IMR-90 (cell line): ENCODE results near the gene GJA4. TPM values are rescaled to one million over a fixed set of nuclear protein-coding genes. Genes with fewer than 3 reads are reported as not detected.

Source experiments
- ATAC-seq: fragments of 200-7000 bp; cut with Tn5 transposase; 2 replicates; pipeline ENCODE4 v1.9.1; 2020; ENCODE audit warnings: low read depth, mild to moderate bottlenecking, moderate library complexity
- BruUV-seq: library from RNA; stranded (reverse); fragments of 400-500 nt; replicated peaks from 2 replicates; lab custom pipeline; 2021; lab: Mats Ljungman, UMichigan
- CTCF ChIA-PET: fragments of 300-600 bp; formaldehyde crosslinking; extraction: SDS; loops from one replicate; lab custom pipeline; 2021; ENCODE audit warnings: antibody characterized with exemption; lab: Yijun Ruan, JAX
- POLR2A ChIA-PET: fragments of 300-600 bp; sonication (Branson Sonifier 250); formaldehyde crosslinking; loops from one replicate; lab custom pipeline; 2022; ENCODE audit warnings: antibody characterized with exemption; ENCODE audit not compliant: unreplicated experiment; lab: Charles Lee
- DNase-seq: peaks from one replicate; pipeline ENCODE4 v3.0.0; 2013
- H2AFZ ChIP-seq: replicated peaks from 2 replicates; pipeline ENCODE3; 2013; ENCODE audit warnings: low read length, mild to moderate bottlenecking; ENCODE audit not compliant: poor library complexity
- H2AK5ac ChIP-seq: 2 replicates; pipeline ENCODE4 v1.6.1; 2013; ENCODE audit warnings: low read depth, low read length, inconsistent platforms
- H2AK9ac ChIP-seq: replicated peaks from 2 replicates; pipeline ENCODE3; 2013; ENCODE audit warnings: mild to moderate bottlenecking, low read depth, low read length, moderate library complexity; ENCODE audit not compliant: poor library complexity
- H2BK120ac ChIP-seq: 2 replicates; pipeline ENCODE4 v1.6.1; 2013; ENCODE audit warnings: low read depth, low read length, inconsistent platforms
- H2BK15ac ChIP-seq: 3 replicates; pipeline ENCODE4 v1.6.1; 2013; ENCODE audit warnings: low read depth, low read length, inconsistent platforms
- H2BK20ac ChIP-seq: 2 replicates; pipeline ENCODE4 v1.6.1; 2013; ENCODE audit warnings: low read depth, mild to moderate bottlenecking, inconsistent platforms, low read length, moderate library complexity
- H2BK5ac ChIP-seq: 2 replicates; pipeline ENCODE4 v1.6.1; 2013; ENCODE audit warnings: mild to moderate bottlenecking, low read depth, low read length, inconsistent platforms; ENCODE audit not compliant: poor library complexity, severe bottlenecking
- H3K14ac ChIP-seq: replicated peaks from 2 replicates; pipeline ENCODE4 v1.6.1; 2013; ENCODE audit warnings: low read depth, low read length, inconsistent platforms
- H3K18ac ChIP-seq: 2 replicates; pipeline ENCODE4 v1.6.1; 2013; ENCODE audit warnings: low read depth, low read length, control low read depth
- H3K23ac ChIP-seq: 2 replicates; pipeline ENCODE4 v1.6.1; 2013; ENCODE audit warnings: low read depth, low read length, inconsistent platforms
- H3K27ac ChIP-seq: 2 replicates; pipeline ENCODE4 v1.5.1; 2013; ENCODE audit warnings: mild to moderate bottlenecking, control low read depth, low read length; ENCODE audit not compliant: insufficient read depth
- H3K27me3 ChIP-seq: 2 replicates; pipeline ENCODE4 v1.6.1; 2013; ENCODE audit warnings: low read length; ENCODE audit not compliant: control insufficient read depth, insufficient read depth
- H3K36me3 ChIP-seq: 2 replicates; pipeline ENCODE4 v1.6.1; 2013; ENCODE audit warnings: low read length, mixed read lengths; ENCODE audit not compliant: control insufficient read depth, insufficient read depth
- H3K4ac ChIP-seq: 2 replicates; pipeline ENCODE4 v1.6.1; 2013; ENCODE audit warnings: low read depth, low read length, inconsistent platforms
- H3K4me1 ChIP-seq: 2 replicates; pipeline ENCODE4 v1.6.1; 2013; ENCODE audit warnings: low read length, mixed read lengths; ENCODE audit not compliant: control insufficient read depth, insufficient read depth
- H3K4me2 ChIP-seq: 2 replicates; pipeline ENCODE4 v1.6.1; 2013; ENCODE audit warnings: low read depth, mild to moderate bottlenecking, control low read depth, low read length, moderate library complexity
- H3K4me3 ChIP-seq: 2 replicates; pipeline ENCODE4 v1.5.1; 2013; ENCODE audit warnings: low read depth, mild to moderate bottlenecking, control low read depth, low read length, moderate library complexity; ENCODE audit not compliant: insufficient read depth
- H3K56ac ChIP-seq: 2 replicates; pipeline ENCODE4 v1.6.1; 2013; ENCODE audit warnings: low read length, inconsistent platforms; ENCODE audit not compliant: insufficient read depth; ENCODE audit errors: extremely low read depth
- H3K79me1 ChIP-seq, 2 experiments: 2 replicates each; pipeline ENCODE4 v1.6.1; 2013; ENCODE audit warnings: low read length in 2 of 2, inconsistent platforms in 1 of 2, low read depth in 1 of 2
- H3K9ac ChIP-seq: 2 replicates; pipeline ENCODE4 v1.6.1; 2013; ENCODE audit warnings: low read depth, low read length, control low read depth
- H3K9me1 ChIP-seq: 2 replicates; pipeline ENCODE4 v1.6.1; 2013; ENCODE audit warnings: low read length, inconsistent platforms; ENCODE audit not compliant: insufficient read depth
- H3K9me3 ChIP-seq: 2 replicates; pipeline ENCODE4 v1.6.1; 2013; ENCODE audit warnings: low read length; ENCODE audit not compliant: control insufficient read depth, insufficient read depth
- H4K20me1 ChIP-seq: 2 replicates; pipeline ENCODE4 v1.6.1; 2013; ENCODE audit warnings: low read length, inconsistent platforms; ENCODE audit not compliant: insufficient read depth
- H4K5ac ChIP-seq: 2 replicates; pipeline ENCODE4 v1.6.1; 2013; ENCODE audit warnings: mild to moderate bottlenecking, low read depth, low read length, control low read depth
- H4K8ac ChIP-seq, 2 experiments: 2 replicates each; pipeline ENCODE4 v1.6.1; 2013; ENCODE audit warnings: low read depth in 2 of 2, low read length in 2 of 2, control low read depth in 1 of 2, inconsistent platforms in 1 of 2
- H4K91ac ChIP-seq: 2 replicates; pipeline ENCODE4 v1.6.1; 2013; ENCODE audit warnings: low read depth, low read length, inconsistent platforms; ENCODE audit not compliant: insufficient read depth
- BHLHE40 ChIP-seq: fragments of 150-350 bp; IDR thresholded peaks from 2 replicates; pipeline ENCODE4 v1.6.1; 2016; ENCODE audit warnings: mild to moderate bottlenecking, low read depth, low read length
- CEBPB ChIP-seq: IDR thresholded peaks from 2 replicates; pipeline ENCODE4 v1.6.1; 2012; ENCODE audit warnings: low read depth, low read length, improper control_type of control experiment
- CHD1 ChIP-seq: IDR thresholded peaks from 2 replicates; pipeline ENCODE4 v1.6.1; 2012; ENCODE audit warnings: low read depth, low read length, improper control_type of control experiment
- MAFK ChIP-seq: IDR thresholded peaks from 2 replicates; pipeline ENCODE4 v1.6.1; 2012; ENCODE audit warnings: low read depth, low read length, improper control_type of control experiment
- MAZ ChIP-seq: IDR thresholded peaks from 2 replicates; pipeline ENCODE4 v1.6.1; 2012; ENCODE audit warnings: low read depth, mild to moderate bottlenecking, low read length, improper control_type of control experiment, moderate library complexity, borderline replicate concordance
- MXI1 ChIP-seq: IDR thresholded peaks from 2 replicates; pipeline ENCODE4 v1.6.1; 2012; ENCODE audit warnings: low read depth, mild to moderate bottlenecking, low read length, moderate library complexity, borderline replicate concordance
- NFE2L2 ChIP-seq: fragments of 150-350 bp; IDR thresholded peaks from 2 replicates; pipeline ENCODE4 v1.6.1; 2016; ENCODE audit warnings: low read depth, mild to moderate bottlenecking, low read length
- POLR2A ChIP-seq: IDR thresholded peaks from 2 replicates; pipeline ENCODE4 v1.6.1; 2012; ENCODE audit warnings: mild to moderate bottlenecking, low read depth, low read length
- RCOR1 ChIP-seq: IDR thresholded peaks from 2 replicates; pipeline ENCODE4 v1.6.1; 2012; ENCODE audit warnings: mild to moderate bottlenecking, low read length, improper control_type of control experiment; ENCODE audit not compliant: insufficient replicate concordance
- RFX5 ChIP-seq: IDR thresholded peaks from 2 replicates; pipeline ENCODE4 v1.8.0; 2012; ENCODE audit warnings: low read depth, mild to moderate bottlenecking, low read length, moderate library complexity
- SMC3 ChIP-seq: fragments of 150-350 bp; IDR thresholded peaks from 2 replicates; pipeline ENCODE4 v1.6.1; 2016; ENCODE audit warnings: low read depth, mild to moderate bottlenecking, antibody characterized with exemption, low read length, moderate library complexity
- WGBS, 2 experiments: methylation state at CpG; one replicate each; pipeline versions ENCODE4 v1.1.5 to v1.1.7; 2013; ENCODE audit warnings: missing lambda C conversion rate in 2 of 2; ENCODE audit not compliant: insufficient read length in 1 of 2; ENCODE audit errors: extremely low coverage in 2 of 2; 5-methylcytosine and 5-hydroxymethylcytosine counted together
- dilution Hi-C: fragments of 300-500 bp; cut with HindIII; formaldehyde crosslinking; loops from one replicate; pipeline ENCODE4 v1.14.3; 2018; ENCODE audit warnings: low sequenced_read_pairs; ENCODE audit not compliant: unreplicated experiment
- in situ Hi-C: fragments of 300-500 bp; cut with MboI; formaldehyde crosslinking; loops from 3 replicates; pipeline ENCODE4 v1.14.3; 2019; ENCODE audit warnings: low sequenced_read_pairs, inconsistent platforms, mixed read lengths
- intact Hi-C: fragments of 100-400 bp; cut with micrococcal nuclease; formaldehyde crosslinking; loops from 2 replicates; pipeline ENCODE4 v1.10.0; 2022
- polyA plus RNA-seq, 3 experiments: library from polyadenylated mRNA; depleted of rRNA; stranded (reverse); fragments of >200 nt; gene quantifications; 2 replicates each; pipeline ENCODE4 v1.2.3, GENCODE V29; 2012; ENCODE audit warnings: low replicate concordance in 1 of 3
- total RNA-seq: library from RNA; depleted of rRNA; stranded (reverse); fragments of >200 nt; gene quantifications from 2 replicates; pipeline ENCODE4 v1.2.3, GENCODE V29; 2012
- TF ChIP-seq, protein P1 (sequence below): fragments of 150-350 bp; IDR thresholded peaks from 2 replicates; pipeline ENCODE4 v1.6.1; 2016; ENCODE audit warnings: low read depth, mild to moderate bottlenecking, low read length, moderate library complexity, borderline replicate concordance
- TF ChIP-seq, protein P2 (sequence below): fragments of 150-350 bp; IDR thresholded peaks from 2 replicates; pipeline ENCODE4 v1.6.1; 2017; ENCODE audit warnings: mild to moderate bottlenecking, antibody characterized with exemption, low read length, low read depth

The GJA4 gene
- total and polyA plus RNA-seq, 2 of the 4 experiments (the other 2 are of a cell fraction) = not detected

DNA sequence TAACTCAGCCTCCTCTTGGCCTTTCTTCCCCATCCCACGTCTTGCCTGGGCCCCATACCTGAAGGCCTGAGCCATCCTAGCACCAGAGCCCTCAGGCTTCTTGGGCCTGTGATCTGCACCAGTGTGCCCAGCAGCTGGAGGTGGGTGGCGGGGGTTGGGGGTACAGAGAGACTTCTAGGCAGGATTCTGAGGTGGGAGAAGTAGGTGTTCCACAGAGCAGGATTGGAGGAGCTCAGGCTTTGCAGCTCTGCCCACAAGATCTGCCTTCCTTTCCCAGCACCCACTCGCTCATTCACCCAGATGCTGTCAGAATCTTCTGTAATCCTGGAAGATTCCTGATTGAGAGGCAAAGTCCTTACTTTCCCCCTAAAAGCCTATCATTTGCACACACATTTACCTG lies 47.9 kb upstream of the GJA4 start:
- no peak overlapping the region for H2BK15ac ChIP-seq
- no peak overlapping the region for H3K14ac ChIP-seq
- H2BK5ac ChIP-seq = no peak overlapping the region
- H2BK120ac ChIP-seq = no peak overlapping the region
- no peaks in the 10 kb centered on the region for H3K9me3 ChIP-seq
- TF ChIP-seq CHD1 (no peak), CEBPB (no peak), MXI1 (no peak), NFE2L2 (no peak), RFX5 (no peak), BHLHE40 (no peak), RCOR1 (no peak), MAZ (no peak), MAFK (no peak), SMC3 (no peak), POLR2A (no peak)
- TF ChIP-seq, protein P1, sequence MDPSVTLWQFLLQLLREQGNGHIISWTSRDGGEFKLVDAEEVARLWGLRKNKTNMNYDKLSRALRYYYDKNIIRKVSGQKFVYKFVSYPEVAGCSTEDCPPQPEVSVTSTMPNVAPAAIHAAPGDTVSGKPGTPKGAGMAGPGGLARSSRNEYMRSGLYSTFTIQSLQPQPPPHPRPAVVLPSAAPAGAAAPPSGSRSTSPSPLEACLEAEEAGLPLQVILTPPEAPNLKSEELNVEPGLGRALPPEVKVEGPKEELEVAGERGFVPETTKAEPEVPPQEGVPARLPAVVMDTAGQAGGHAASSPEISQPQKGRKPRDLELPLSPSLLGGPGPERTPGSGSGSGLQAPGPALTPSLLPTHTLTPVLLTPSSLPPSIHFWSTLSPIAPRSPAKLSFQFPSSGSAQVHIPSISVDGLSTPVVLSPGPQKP = no peak
- TF ChIP-seq, protein P2, sequence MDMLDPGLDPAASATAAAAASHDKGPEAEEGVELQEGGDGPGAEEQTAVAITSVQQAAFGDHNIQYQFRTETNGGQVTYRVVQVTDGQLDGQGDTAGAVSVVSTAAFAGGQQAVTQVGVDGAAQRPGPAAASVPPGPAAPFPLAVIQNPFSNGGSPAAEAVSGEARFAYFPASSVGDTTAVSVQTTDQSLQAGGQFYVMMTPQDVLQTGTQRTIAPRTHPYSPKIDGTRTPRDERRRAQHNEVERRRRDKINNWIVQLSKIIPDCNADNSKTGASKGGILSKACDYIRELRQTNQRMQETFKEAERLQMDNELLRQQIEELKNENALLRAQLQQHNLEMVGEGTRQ = no peak
- H2AK5ac ChIP-seq = no peak overlapping the region
- H2BK20ac ChIP-seq = no peak overlapping the region
- H3K9ac ChIP-seq = no peak overlapping the region
- no peak overlapping the region for H4K91ac ChIP-seq
- no peaks in the 10 kb centered on the region for H3K9me1 ChIP-seq
- H2AFZ ChIP-seq = no peak overlapping the region
- H3K56ac ChIP-seq = no peak overlapping the region
- no peak overlapping the region for H4K8ac ChIP-seq
- WGBS, 2 experiments = no CpG with 5 or more reads among the region's 3 CpGs
- in situ Hi-C loops (loop anchor here (10.0 kb wide), 1 partner anchor 1110 kb away; no protein-coding TSS in a partner anchor), intact Hi-C loops (no loop called here), dilution Hi-C loops (no loop called here)
- H4K20me1 ChIP-seq = no peaks in the 10 kb centered on the region
- BruUV-seq = no TSS peak
- DNase-seq (no peak), ATAC-seq (no peak)
- H3K27me3 ChIP-seq = peaks cover 2% of the 10 kb centered on the region; the same call in 1 of the 2 replicates
- H3K23ac ChIP-seq = no peak overlapping the region
- H3K18ac ChIP-seq = no peak overlapping the region
- no peaks in the 10 kb centered on the region for H3K79me1 ChIP-seq
- no peaks in the 10 kb centered on the region for H3K4me1 ChIP-seq
- no peaks in the 10 kb centered on the region for H3K36me3 ChIP-seq
- H3K4ac ChIP-seq = no peak overlapping the region
- H4K5ac ChIP-seq = no peak overlapping the region
- H3K4me2 ChIP-seq = no peak overlapping the region
- ChIA-PET CTCF (interaction anchor here (3.3 kb wide), 1 partner anchor 1112 kb away, joined by 26 read pairs; no protein-coding TSS in a partner anchor), POLR2A (no interaction called here)
- no peak overlapping the region for H3K27ac ChIP-seq
- H2AK9ac ChIP-seq = no peak overlapping the region
- no peak overlapping the region for H3K4me3 ChIP-seq
